Stimulated activated naive B cell treated with anti-CD40 and anti-IgM and Interleukin-4, amounts not matched to agents 10 μg/mL and 1 μg/mL and 100 μg/mL, for 72 hours (primary cell): ENCODE data around the gene KIAA0513.

Experiments
- ATAC-seq, 2 donors: fragments of 150-1000 bp; cut with Tn5 transposase; replicated peaks; 2 replicates each; pipeline ENCODE4 v1.10.0; 2021; ENCODE audit warnings: moderate library complexity in 1 of 2
- DNase-seq: peaks from one replicate; pipeline ENCODE4 v3.0.0; 2021
- H3K27ac Mint-ChIP-seq: one replicate; pipeline ENCODE4 v1.8.0; 2022; ENCODE audit warnings: mild to moderate bottlenecking, mixed read lengths
- H3K27me3 Mint-ChIP-seq, 2 donors: one replicate each; pipeline ENCODE4 v1.8.0; 2022; ENCODE audit warnings: mixed read lengths in 2 of 2
- H3K36me3 Mint-ChIP-seq, 2 donors: one replicate each; pipeline ENCODE4 v1.8.0; 2022; ENCODE audit warnings: mixed read lengths in 2 of 2, mild to moderate bottlenecking in 1 of 2
- H3K4me1 Mint-ChIP-seq, 2 donors: one replicate each; pipeline ENCODE4 v1.8.0; 2022; ENCODE audit warnings: mixed read lengths in 2 of 2, mild to moderate bottlenecking in 1 of 2
- H3K4me3 Mint-ChIP-seq, 2 donors: one replicate each; pipeline ENCODE4 v1.8.0; 2022; ENCODE audit warnings: mild to moderate bottlenecking in 2 of 2, mixed read lengths in 2 of 2, moderate library complexity in 1 of 2
- H3K9me3 Mint-ChIP-seq, 2 donors: one replicate each; pipeline ENCODE4 v1.8.0; 2022; ENCODE audit warnings: mixed read lengths in 2 of 2, mild to moderate bottlenecking in 1 of 2

KIAA0513 gene

GRCh38 chr16:84999200-84999599, 28.4 kb upstream of the KIAA0513 start:
- Mint-ChIP-seq H3K4me3 (no peak overlapping the region), H3K9me3 (no peaks in the 10 kb centered on the region), H3K27ac (no peak overlapping the region), H3K4me1 (peaks cover 36 to 54% of the 10 kb centered on the region in 2 donors), H3K27me3 (no peaks in the 10 kb centered on the region), H3K36me3 (peaks cover 29 to 60% of the 10 kb centered on the region in 2 donors)
- DNase-seq (no peak), ATAC-seq (no peak)

- Mint-ChIP-seq H3K27me3 (no peaks in the 10 kb centered on the region), H3K4me1 (peaks cover 43 to 60% of the 10 kb centered on the region in 2 donors), H3K36me3 (peaks cover 26 to 54% of the 10 kb centered on the region in 2 donors), H3K4me3 (no peak overlapping the region), H3K9me3 (no peaks in the 10 kb centered on the region), H3K27ac (no peak overlapping the region)
- ATAC-seq (no peak), DNase-seq (no peak)
These were observed 27.6 kb upstream of the KIAA0513 start for GRCh38 chr16:84999857-85000480.

- peak overlapping the region; percentile 44 to 68 for H3K4me3 Mint-ChIP-seq
- H3K27ac Mint-ChIP-seq: peak overlapping the region; percentile 68
- H3K36me3 Mint-ChIP-seq: peaks cover 21 to 45% of the 10 kb centered on the region in 2 donors
- H3K4me1 Mint-ChIP-seq: peaks cover 41 to 55% of the 10 kb centered on the region in 2 donors
- no peak for DNase-seq
- H3K27me3 Mint-ChIP-seq: no peaks in the 10 kb centered on the region
- H3K9me3 Mint-ChIP-seq: no peaks in the 10 kb centered on the region
- peak; percentile 27 to 81 for ATAC-seq
These were observed 25.5 kb upstream of the KIAA0513 start for GRCh38 chr16:85002099-85002541.

- peak; percentile 68 to 75 for ATAC-seq
- H3K4me1 Mint-ChIP-seq: peaks cover 45 to 57% of the 10 kb centered on the region in 2 donors
These were observed 25.0 kb upstream of the KIAA0513 start for GRCh38 chr16:85002608-85003007.

GRCh38 chr16:85003076-85003475, 24.5 kb upstream of the KIAA0513 start:
- peak overlapping the region; percentile 68 for H3K27ac Mint-ChIP-seq
- ATAC-seq: no peak
- peaks cover 24 to 46% of the 10 kb centered on the region in 2 donors for H3K36me3 Mint-ChIP-seq

More at GRCh38 chr16:85002608-85003007, 25.0 kb upstream of the KIAA0513 start:
- Mint-ChIP-seq H3K27me3 (no peaks in the 10 kb centered on the region), H3K27ac (peak overlapping the region; percentile 68), H3K36me3 (peaks cover 24 to 49% of the 10 kb centered on the region in 2 donors), H3K9me3 (no peaks in the 10 kb centered on the region), H3K4me3 (peak overlapping the region; percentile 44 to 68)
- no peak for DNase-seq

GRCh38 chr16:85003725-85004586, 23.6 kb upstream of the KIAA0513 start:
- peak overlapping the region; percentile 80 for H3K27ac Mint-ChIP-seq

More at GRCh38 chr16:85003076-85003475, 24.5 kb upstream of the KIAA0513 start:
- no peak for DNase-seq
- Mint-ChIP-seq H3K27me3 (no peaks in the 10 kb centered on the region), H3K9me3 (no peaks in the 10 kb centered on the region), H3K4me3 (peak overlapping the region; percentile 44 to 68), H3K4me1 (peaks cover 46 to 62% of the 10 kb centered on the region in 2 donors)

GRCh38 chr16:85004587-85005205, 22.9 kb upstream of the KIAA0513 start:
- peaks cover 18 to 34% of the 10 kb centered on the region in 2 donors for H3K36me3 Mint-ChIP-seq
- H3K27me3 Mint-ChIP-seq: no peaks in the 10 kb centered on the region
- DNase-seq: no peak
- peaks cover 49 to 70% of the 10 kb centered on the region in 2 donors for H3K4me1 Mint-ChIP-seq
- H3K27ac Mint-ChIP-seq: peak overlapping the region; percentile 22
- H3K9me3 Mint-ChIP-seq: no peaks in the 10 kb centered on the region
- no peak overlapping the region for H3K4me3 Mint-ChIP-seq
- no peak for ATAC-seq

More at GRCh38 chr16:85003725-85004586, 23.6 kb upstream of the KIAA0513 start:
- Mint-ChIP-seq H3K9me3 (no peaks in the 10 kb centered on the region), H3K4me3 (peak overlapping the region in 1 of 2 donors; percentile 1), H3K4me1 (peaks cover 49 to 68% of the 10 kb centered on the region in 2 donors), H3K36me3 (peaks cover 22 to 39% of the 10 kb centered on the region in 2 donors), H3K27me3 (no peaks in the 10 kb centered on the region)
- no peak for DNase-seq
- no peak for ATAC-seq

- DNase-seq (no peak), ATAC-seq (no peak)
- H3K27ac Mint-ChIP-seq: no peak overlapping the region
- H3K4me1 Mint-ChIP-seq: peaks cover 54 to 77% of the 10 kb centered on the region in 2 donors
- peaks cover 18 to 34% of the 10 kb centered on the region in 2 donors for H3K36me3 Mint-ChIP-seq
- no peak overlapping the region for H3K4me3 Mint-ChIP-seq
- H3K27me3 Mint-ChIP-seq: no peaks in the 10 kb centered on the region
- H3K9me3 Mint-ChIP-seq: no peaks in the 10 kb centered on the region
These were observed 22.1 kb upstream of the KIAA0513 start for GRCh38 chr16:85005285-85006069.

GRCh38 chr16:85006639-85007038, 21.0 kb upstream of the KIAA0513 start:
- Mint-ChIP-seq H3K4me3 (no peak overlapping the region), H3K4me1 (peaks cover 52 to 78% of the 10 kb centered on the region in 2 donors), H3K27me3 (no peaks in the 10 kb centered on the region), H3K27ac (no peak overlapping the region), H3K9me3 (no peaks in the 10 kb centered on the region), H3K36me3 (peaks cover 14 to 36% of the 10 kb centered on the region in 2 donors)
- no peak for ATAC-seq
- no peak for DNase-seq

GRCh38 chr16:85007496-85008214, 19.9 kb upstream of the KIAA0513 start:
- Mint-ChIP-seq H3K36me3 (peaks cover 9 to 30% of the 10 kb centered on the region in 2 donors), H3K4me1 (peaks cover 45 to 74% of the 10 kb centered on the region in 2 donors), H3K27ac (peak overlapping the region; percentile 38), H3K27me3 (no peaks in the 10 kb centered on the region), H3K4me3 (no peak overlapping the region), H3K9me3 (no peaks in the 10 kb centered on the region)
- DNase-seq (no peak), ATAC-seq (no peak)

- no peak overlapping the region for H3K4me3 Mint-ChIP-seq
These were observed 19.3 kb upstream of the KIAA0513 start for GRCh38 chr16:85008271-85008670.

GRCh38 chr16:85010446-85010930, 17.1 kb upstream of the KIAA0513 start:
- peak in 1 of 2 donors; percentile 2 for ATAC-seq
- peaks cover 7 to 21% of the 10 kb centered on the region in 2 donors for H3K36me3 Mint-ChIP-seq
- peaks cover 23 to 48% of the 10 kb centered on the region in 2 donors for H3K4me1 Mint-ChIP-seq
- peaks cover 5 to 10% of the 10 kb centered on the region in 2 donors for H3K27me3 Mint-ChIP-seq
- H3K4me3 Mint-ChIP-seq: peak overlapping the region; percentile 99
- no peak for DNase-seq
- H3K9me3 Mint-ChIP-seq: no peaks in the 10 kb centered on the region
- peak overlapping the region; percentile 97 for H3K27ac Mint-ChIP-seq

More at GRCh38 chr16:85008271-85008670, 19.3 kb upstream of the KIAA0513 start:
- H3K27ac Mint-ChIP-seq: peak overlapping the region; percentile 62
- no peaks in the 10 kb centered on the region for H3K9me3 Mint-ChIP-seq
- peaks cover 7 to 26% of the 10 kb centered on the region in 2 donors for H3K36me3 Mint-ChIP-seq
- H3K27me3 Mint-ChIP-seq: no peaks in the 10 kb centered on the region
- no peak for DNase-seq
- no peak for ATAC-seq
- peaks cover 40 to 68% of the 10 kb centered on the region in 2 donors for H3K4me1 Mint-ChIP-seq
